SKM-1 treated with dmso at 0.1 percent for 144 hours (cell line): ENCODE measurements around the gene STK11.
"Not testable (repeated sequence)": the region's sequence is repeated elsewhere in the genome, so short reads cannot be mapped to it uniquely, and the experiment has no call there.

Source experiments
- DNase-seq: peaks from one replicate; lab custom pipeline; 2025; ENCODE audit not compliant: unreplicated experiment; lab: John Stamatoyannopoulos, UW

STK11 gene

DNA sequence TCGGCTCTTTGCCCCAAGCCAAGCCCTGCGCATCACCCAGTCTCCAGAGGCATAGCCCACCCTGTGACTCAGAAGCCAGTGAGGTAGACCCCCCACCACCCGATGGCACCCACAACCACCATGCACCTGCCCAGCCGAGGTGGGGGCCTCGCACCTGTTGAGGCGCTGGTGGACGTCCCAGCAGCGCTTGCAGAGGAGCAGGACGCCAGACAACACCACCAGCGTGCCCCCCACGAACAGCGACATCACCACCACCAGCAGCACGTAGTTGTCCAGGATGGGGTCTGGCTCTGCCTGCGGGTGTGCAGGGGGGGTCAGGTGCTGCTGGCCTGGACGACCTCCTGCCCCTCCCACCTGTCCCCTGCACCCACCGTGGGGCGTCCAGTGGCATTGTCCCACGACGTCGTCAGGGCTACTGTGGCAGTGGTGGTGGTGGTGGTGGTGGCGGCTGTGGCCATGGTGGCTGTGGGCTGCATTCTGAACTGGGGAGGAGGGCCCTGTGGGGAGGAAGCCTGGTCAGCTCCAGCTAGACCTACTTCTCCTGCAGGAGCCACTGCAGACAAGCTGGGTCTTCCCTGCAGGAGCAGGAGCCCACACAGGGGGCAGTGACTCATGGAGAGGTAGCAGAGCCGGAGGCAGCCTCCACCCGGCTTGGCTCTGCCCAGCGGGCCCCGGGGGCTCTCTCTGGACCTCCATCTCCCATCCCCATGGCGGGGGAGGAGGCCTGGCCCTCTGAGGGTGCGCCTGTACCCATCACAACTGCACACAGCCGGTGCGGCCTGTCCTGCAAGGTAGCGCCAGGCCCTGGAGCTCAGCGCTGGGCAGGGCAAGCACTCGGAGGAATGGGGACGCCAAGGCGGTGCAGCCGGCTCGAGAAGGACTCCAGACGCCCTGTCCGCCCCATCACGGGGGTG is 30.3 kb downstream of the STK11 start:
- DNase-seq = no peak

DNA sequence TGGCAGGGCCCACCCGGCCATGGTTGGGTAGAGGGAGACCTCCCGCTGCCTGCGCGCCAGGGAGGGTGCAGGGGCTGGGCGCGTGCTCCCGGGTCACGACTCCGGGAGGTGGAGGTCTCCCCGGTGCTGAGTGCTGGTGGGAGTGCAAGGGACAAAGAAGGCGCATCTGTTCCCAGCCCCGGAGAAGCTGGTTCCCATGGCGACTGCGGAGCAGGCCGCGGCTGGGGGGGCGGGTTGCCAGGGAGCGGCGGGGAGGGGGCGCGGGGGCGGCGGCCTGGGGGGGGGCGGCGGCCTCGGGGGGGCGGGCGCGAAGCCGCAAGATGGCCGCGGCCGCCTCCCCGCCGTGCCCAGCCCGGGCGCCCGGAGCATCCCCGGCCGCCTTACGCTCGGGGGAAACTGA is 31.0 kb downstream of the STK11 start:
- DNase-seq = no peak

DNA sequence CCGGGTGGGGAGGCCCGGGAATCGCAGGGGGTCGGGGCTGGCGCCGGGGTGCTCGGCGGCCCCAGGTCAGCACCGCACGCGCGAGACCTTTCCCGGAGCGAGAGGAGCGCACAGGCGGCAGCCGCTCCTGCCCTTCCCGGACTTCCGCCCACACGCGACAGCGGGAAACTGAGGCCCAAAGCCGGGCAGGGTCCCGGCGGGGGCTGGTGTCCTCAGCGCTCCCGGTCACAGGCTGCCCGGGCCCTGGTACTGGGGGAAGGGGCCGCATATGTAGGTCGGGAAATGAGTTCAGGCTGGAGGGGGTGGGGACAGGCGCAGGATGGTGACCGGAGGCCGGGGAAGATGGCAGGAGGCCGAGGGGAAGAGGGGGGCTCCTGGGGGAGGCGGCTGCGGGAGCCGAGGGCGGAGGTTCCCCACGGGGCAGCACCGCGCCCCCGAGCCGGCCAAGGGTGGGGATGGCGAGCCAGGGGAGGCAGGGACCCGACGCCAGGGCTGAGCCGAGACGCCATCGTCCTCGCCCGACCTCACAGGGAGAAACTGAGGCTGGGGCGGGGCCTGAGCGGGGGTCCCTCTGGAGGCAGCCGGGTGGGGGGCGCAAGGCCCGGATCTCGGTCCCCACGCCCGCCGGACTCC is 31.6 kb downstream of the STK11 start:
- no peak for DNase-seq

DNA sequence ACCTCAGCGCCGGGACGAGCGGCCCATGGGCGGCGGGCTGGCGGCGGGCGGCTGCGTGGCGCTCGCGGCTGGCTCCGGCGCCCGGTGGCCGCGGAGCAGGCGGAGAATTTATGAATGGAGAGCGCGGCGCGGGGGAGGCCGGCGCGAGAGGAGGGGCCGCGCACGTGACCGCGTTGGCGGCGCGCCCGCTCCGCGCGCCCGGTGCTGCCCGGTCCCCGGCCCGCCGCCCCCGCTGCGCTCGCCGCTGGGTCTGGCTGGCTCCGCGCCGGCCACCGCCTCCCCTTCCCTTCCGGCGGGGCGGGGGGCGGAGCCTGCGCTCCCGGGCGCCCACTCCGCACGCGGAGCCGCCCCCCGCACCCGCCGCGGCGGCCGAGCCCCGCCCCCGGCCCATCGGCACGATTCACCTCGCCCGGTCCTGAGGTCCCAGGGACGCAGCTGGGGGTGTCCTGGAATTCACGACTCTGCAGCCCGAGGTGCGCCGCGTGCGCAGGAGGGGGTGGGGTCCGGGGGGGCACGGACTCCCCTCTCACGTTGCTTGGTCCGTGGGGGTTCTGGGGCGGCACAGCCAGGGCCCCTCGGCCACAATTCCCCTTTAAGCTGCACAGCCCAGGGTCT is 32.3 kb downstream of the STK11 start, which contains the start of gene CBARP:
Gene CBARP, minus strand, starts transcription at position 252 of the 615 bp plus-strand sequence. CDS start 1,905 bp downstream, outside the sequence.
- DNase-seq = no peak

DNA sequence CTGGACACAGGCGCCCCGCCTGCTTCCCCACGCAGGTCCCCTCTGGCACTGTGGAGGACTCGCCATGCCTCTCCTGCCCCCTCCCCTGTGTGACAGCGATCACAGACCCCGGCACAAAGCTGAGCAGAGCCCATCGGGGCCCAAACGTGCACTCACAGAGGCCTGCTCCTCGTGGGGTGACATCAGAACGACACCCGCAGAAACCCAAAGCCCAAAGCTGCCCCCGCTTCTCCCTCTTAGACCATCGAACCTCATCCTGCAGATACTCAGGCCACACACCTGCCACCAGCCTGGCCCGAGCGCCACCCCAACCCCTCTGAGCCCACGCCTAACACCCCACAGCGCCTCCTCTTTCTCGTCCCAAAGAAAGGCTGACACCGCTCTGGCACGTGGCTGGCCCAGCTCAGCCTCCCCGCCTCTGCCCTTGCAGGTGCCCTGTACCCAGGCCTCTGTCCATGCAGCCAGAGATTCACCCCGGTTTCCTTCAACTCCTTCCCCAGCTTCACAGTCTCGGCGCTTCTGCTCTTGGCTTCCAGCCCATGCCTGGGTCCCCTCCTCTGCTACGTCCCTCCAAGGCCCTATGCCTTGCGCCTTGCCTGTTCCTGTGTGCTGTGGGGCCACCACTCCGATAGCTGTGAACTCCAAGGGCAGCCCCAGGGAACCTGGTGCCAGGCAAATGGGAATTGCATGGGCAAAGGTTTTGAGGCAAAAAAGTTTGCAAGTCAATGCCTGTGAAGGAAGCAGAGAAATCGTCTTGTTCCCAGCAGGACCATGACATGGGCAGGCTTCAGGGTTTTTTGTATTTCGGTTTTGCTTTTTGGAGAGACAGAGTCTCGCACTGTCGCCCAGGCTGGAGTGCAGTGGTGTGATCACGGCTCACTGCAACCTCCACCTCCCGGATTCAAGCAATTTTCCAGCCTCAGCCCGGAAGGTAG is 33.1 kb downstream of the STK11 start:
- DNase-seq = no peak

DNA sequence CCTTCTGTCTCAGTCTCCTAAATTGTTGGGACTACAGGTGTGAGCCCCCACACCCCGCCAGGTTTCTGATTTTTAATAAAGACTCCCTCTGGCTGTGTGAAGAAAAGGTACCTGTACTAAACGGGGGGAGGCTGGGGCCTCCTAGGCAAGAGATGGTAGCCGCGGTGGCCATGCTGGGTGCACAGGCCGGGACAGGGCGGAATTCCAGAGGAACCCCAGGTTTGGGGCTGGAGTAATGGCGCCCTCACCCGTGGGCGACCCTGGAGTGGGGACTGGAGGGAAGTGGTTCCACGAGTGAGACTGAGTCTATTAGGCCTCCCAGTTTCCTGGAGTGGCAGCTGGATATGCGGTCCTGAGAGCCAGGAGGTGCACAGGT is 33.8 kb downstream of the STK11 start:
- DNase-seq = no peak

DNA sequence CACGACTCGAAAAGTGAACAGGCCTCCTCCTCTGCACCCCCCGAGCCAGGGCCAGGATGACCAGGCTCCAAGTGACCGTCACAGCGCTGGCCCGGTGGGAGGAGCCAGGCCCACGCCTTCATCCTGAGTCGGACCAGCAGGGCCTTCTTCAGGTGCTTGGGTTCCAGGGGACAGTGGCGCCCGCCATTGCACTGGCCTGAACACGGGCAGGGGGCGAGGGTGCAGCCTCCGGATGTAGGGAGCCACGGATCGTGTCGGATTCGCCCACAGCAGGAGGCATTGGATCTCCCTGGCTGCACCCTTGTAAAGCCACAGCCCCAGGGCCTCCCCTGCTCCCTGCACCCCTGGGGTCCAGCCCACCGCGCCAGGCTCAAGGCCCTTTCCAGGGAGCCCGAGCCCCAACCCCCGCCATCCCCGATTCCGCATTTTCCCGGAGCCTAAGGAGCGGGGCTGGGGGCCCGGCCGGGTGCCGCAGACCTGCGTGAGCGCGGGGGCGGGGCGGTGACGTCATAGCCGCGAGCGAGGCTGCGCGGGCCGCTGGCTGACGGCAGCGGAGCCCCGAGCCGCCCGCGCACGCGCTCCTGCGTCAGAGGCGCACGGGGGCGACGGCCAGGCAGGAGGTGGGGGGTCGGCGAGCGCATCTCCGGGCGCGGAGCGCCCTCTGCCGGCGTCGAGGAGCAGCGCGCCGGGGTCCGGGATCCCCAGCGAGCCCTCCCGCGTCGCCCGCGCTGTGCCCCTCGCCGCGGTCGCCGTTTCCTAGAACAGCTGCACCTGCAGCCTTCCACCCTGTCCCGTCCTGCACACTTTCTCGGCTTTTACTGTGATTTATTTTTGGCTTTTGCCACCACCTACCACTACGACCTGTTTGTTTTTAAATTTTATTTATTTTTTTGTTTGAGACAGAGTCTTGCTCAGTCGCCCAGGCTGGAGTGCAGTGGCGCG is 34.5 kb downstream of the STK11 start:
- DNase-seq = peak; percentile 71

DNA sequence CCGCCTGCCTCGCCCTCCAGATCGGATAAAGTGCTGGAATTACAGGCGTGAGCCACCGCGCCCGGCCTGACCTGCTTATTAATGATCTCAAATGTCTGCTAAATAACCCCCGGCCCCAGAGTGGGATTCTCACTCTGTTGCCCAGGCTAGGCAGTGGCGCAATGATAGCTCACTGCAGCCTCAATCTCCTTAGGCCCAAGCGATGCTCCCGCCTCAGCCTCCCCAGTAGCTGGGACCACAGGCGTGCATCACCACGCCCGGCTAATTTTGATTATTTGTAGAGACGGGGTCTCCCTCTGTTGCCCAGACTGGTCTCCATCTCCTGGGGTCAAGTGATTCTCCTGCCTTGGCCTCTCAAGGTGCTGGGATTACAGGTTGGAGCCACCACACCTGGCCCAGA is 35.3 kb downstream of the STK11 start:
- DNase-seq = no peak

DNA sequence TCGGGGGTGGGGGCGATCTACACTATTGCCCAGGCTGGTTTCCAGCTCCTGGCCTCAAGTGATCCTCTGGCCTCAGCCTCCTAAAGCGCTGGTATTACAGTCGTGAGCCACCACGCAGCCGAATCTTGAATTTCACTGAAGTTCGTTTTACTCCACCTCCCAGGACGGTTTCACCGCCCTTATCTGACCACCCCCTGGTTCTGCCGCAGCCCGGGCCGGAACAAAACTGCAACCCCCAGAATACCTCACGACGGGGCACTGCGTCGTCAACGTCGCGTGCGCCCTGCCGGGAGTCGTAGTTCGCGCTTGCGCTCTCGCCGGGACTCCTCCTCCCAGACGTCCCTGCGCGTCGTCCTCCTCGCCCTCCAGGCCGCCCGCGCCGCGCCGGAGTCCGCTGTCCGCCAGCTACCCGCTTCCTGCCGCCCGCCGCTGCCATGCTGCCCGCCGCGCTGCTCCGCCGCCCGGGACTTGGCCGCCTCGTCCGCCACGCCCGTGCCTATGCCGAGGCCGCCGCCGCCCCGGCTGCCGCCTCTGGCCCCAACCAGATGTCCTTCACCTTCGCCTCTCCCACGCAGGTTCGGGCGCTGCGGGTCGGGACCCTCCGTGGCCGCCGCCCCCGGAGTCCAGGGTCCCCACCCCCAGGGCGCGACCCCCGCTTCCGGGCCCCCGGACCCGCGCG is 36.0 kb downstream of the STK11 start, which contains the start of gene ATP5F1D:
Gene ATP5F1D, plus strand, starts transcription at position 335 of the 679 bp plus-strand sequence. Its CDS starts 100 bp downstream, at position 435.
- DNase-seq = peak; percentile 78

DNA sequence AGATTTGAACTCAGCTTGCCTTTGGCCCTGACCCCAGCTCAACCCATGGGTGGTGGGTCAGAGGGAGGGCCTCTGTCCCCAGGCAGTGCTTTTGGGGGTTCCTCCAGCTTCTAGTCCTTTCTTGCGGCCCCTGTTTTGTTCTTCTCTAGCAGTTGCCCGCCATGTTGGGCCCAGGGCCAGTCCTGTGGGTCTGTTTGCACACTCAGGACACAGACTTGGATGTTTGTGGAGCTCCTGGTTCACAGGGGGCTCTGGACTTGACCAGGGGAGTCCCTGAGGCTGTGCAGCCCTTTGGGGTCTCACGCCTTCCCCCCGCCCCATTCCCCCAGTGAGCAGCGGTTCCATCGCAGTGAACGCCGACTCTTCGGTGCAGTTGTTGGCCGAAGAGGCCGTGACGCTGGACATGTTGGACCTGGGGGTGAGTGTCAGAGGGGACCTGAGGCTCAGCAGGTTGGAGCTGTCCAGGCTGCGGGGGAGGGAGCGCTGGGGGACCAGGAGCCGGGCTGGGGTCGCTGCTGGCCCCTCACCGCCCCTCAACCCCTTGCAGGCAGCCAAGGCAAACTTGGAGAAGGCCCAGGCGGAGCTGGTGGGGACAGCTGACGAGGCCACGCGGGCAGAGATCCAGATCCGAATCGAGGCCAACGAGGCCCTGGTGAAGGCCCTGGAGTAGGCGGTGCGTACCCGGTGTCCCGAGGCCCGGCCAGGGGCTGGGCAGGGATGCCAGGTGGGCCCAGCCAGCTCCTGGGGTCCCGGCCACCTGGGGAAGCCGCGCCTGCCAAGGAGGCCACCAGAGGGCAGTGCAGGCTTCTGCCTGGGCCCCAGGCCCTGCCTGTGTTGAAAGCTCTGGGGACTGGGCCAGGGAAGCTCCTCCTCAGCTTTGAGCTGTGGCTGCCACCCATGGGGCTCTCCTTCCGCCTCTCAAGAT is 38.5 kb downstream of the STK11 start:
- peak; percentile 73 for DNase-seq

DNA sequence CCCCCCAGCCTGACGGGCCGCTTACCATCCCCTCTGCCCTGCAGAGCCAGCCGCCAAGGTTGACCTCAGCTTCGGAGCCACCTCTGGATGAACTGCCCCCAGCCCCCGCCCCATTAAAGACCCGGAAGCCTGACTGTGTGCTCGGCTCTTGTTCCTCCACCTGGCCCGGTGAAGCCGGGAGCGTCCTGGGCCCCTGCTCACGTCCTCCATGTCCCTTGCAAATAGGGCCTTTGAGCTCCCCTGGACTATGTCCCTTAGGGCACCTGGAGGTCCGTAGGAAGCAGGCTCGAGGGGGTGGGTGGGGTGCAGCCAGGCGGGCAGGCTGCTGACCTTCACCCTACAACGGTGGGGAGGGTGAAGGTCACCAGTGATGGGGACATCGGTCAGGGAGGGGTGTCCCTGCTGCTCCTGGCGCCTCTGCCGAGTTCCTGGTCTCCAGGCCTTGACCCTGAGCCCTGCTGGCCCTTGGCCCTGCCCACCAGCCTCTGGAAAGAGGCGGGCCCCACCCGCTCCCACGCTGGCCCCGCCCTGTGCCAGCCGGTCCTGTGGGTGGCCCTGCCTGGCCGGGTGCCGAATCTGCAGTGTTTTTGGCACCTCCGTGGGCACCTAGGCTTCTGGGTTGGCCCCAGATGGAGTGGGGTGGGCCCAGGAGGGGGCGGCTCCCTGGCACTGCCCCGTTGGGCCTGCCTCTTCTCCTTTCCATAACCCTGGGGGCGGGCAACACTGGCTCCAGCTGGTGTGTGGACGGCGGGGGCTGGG is 39.3 kb downstream of the STK11 start:
- no peak for DNase-seq

DNA sequence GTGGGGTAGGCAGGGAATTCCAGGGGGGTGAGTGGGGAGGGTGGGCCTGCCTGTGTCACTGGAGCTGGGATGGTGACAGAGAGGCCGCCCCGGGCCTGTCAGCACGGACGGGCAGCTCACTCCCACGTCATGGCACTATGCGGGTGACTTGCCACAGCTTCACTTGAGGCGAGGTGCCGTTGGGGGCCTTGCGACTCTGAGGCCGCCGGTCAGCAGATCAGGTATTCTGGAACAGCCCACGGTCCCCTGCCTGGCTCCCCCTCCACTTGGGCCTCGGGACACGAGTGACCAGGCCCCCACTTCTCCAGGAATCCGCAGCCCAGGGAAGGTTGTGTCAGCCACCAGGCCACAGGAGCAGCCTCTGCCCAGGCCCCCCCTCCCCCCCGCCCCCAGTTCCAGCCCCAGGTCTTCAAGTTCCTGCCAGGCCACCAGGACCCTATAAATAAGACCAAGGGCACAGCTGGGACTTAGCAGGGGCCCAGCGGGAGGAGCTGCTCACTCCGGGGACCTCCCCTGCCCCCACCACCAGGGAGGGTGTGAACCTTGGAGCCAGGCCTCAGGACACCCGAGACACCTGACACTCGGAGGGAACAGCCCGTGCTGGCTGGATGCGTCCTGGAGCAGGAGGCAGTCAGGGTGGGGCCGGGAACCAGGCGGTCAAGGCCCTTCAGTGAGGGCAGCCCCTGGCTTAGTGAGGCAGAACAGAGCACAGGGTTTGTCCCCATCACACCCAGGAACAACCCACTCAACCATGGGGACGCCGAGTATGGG is 40.1 kb downstream of the STK11 start:
- no peak for DNase-seq

DNA sequence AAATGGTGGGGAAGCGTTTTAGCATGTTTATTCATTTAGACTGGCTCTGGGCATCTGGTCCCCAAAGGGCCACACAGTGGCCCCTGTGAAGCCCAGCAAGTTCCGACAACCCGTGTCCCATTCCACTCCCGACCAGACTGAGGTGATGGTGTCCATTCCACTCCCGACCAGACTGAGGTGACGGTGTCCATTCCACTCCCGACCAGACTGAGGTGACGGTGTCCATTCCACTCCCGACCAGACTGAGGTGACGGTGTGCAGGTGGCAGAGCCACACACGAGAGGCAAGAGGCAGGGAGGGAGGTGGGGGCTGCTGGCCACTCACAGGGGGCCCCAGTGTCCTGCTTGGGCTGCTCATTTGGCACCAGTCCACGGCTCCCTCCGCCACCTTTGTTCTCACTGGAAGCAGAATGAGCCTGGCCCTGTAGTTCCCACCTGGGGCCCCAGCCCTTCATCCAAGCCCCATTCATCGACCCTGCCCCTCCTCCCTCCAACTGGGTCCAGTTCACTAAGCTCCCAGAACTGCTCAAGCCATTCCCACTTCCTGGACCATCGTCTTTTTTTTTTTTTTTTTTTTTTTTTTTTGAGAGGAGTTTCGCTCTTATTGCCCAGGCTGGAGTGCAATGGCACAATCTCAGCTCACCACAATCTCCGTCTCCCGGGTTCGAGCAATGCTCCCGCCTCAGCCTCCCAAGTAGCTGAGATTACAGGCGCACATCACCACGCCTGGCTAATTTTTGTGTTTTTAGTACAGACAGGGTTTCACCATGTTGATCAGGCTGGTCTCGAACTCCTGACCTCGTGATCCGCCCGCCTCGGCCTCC is 40.9 kb downstream of the STK11 start:
- not testable (repeated sequence) for DNase-seq

DNA sequence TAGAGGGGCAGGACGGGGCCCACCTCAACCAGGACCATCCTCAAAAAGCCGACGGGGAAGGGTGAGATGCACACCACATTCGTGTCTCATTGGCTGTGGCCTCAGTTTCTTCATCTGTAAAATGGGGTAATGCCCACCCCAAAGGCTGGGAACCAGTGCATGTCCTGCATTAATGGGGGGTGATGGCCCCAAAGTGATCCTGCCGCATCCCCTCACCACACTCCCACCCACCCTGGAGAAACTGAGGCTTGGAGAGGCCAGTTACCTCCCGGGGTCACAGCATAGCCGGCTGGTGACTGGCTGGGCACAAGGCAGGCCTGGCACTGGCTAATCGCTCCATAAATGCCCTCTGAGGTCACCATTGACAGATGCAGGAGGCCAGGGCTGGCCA is 42.2 kb downstream of the STK11 start:
- DNase-seq = no peak

DNA sequence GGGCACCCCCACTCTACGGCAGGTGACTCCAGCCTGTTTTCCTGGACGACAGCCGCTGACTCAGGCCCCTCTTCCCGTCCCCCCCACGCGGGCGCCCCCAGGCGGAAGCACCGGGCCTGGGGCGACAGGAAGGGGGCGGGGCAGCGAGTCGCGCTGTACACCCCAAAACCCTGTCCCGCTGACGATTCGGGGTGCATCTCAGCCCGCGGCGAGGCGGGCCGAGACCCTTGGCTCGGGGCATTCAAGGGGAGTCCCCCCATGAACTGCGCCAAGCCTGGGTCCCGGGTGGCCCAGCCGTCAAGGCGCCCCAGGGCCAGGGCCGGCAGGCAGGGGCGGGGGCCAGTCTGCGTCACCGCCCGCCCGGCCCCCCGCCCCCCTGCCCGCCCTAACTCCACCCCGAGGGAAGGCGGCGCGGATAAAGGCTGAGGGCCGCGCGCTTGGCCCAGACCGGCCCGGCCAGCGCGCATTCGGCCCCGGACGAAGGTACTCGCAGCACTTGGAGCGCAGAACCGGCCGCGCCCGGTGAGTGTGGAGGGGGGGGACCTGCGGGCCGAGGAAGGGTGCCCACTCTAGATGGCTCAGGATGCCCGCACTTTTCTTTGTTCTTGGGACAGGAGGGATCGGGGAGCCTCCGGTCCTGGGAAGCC is 42.7 kb downstream of the STK11 start, which contains the start of gene MIDN:
Gene MIDN, plus strand, starts transcription at position 445 of the 647 bp plus-strand sequence. CDS start 1,714 bp downstream, outside the sequence.
- no peak for DNase-seq
